Mesendoderm (in vitro differentiated cells): Measurements from ENCODE around the gene ENG.

Experiments used
- DNase-seq: peaks from one replicate; pipeline ENCODE4 v3.0.0; 2013
- H2AK5ac ChIP-seq: 2 replicates; pipeline ENCODE4 v1.6.1; 2013; ENCODE audit warnings: low read length, inconsistent platforms
- H2BK120ac ChIP-seq: 2 replicates; pipeline ENCODE4 v1.6.1; 2013; ENCODE audit warnings: low read depth, mild to moderate bottlenecking, low read length, moderate library complexity, mixed read lengths
- H2BK15ac ChIP-seq: replicated peaks from 2 replicates; pipeline ENCODE4 v1.6.1; 2013; ENCODE audit warnings: low read depth, mild to moderate bottlenecking, moderate library complexity
- H2BK5ac ChIP-seq: 2 replicates; pipeline ENCODE4 v1.6.1; 2013; ENCODE audit warnings: low read length, inconsistent platforms
- H3K18ac ChIP-seq: 2 replicates; pipeline ENCODE4 v1.6.1; 2013; ENCODE audit warnings: mild to moderate bottlenecking, low read length, mixed read lengths
- H3K23ac ChIP-seq: one replicate; pipeline ENCODE4 v1.6.1; 2013; ENCODE audit warnings: low read length
- H3K27ac ChIP-seq: 2 replicates; pipeline ENCODE4 v1.5.1; 2013; ENCODE audit warnings: low read depth, mild to moderate bottlenecking, inconsistent platforms, low read length, moderate library complexity
- H3K27me3 ChIP-seq: 2 replicates; pipeline ENCODE4 v1.6.1; 2013; ENCODE audit warnings: low read length, control low read depth, mild to moderate bottlenecking, inconsistent platforms; ENCODE audit not compliant: insufficient read depth, poor library complexity
- H3K36me3 ChIP-seq: 2 replicates; pipeline ENCODE4 v1.6.1; 2013; ENCODE audit warnings: low read length, inconsistent platforms; ENCODE audit not compliant: control insufficient read depth, insufficient read depth
- H3K4ac ChIP-seq: one replicate; pipeline ENCODE4 v1.6.1; 2013; ENCODE audit warnings: low read depth, mild to moderate bottlenecking, low read length, moderate library complexity
- H3K4me1 ChIP-seq: 2 replicates; pipeline ENCODE4 v1.6.1; 2013; ENCODE audit warnings: low read depth, low read length, inconsistent platforms; ENCODE audit not compliant: control insufficient read depth
- H3K4me2 ChIP-seq: 2 replicates; pipeline ENCODE4 v1.6.1; 2013; ENCODE audit warnings: low read length
- H3K4me3 ChIP-seq: 2 replicates; pipeline ENCODE4 v1.5.1; 2013; ENCODE audit warnings: mild to moderate bottlenecking, low read length
- H3K56ac ChIP-seq: one replicate; pipeline ENCODE4 v1.6.1; 2013; ENCODE audit warnings: low read length
- H3K79me1 ChIP-seq: 2 replicates; pipeline ENCODE4 v1.6.1; 2013; ENCODE audit warnings: low read length, inconsistent platforms
- H3K79me2 ChIP-seq: 2 replicates; pipeline ENCODE4 v1.6.1; 2013; ENCODE audit warnings: mild to moderate bottlenecking, low read length; ENCODE audit not compliant: control insufficient read depth, insufficient read depth
- H3K9ac ChIP-seq: 2 replicates; pipeline ENCODE4 v1.6.1; 2013; ENCODE audit warnings: low read length, inconsistent platforms
- H4K5ac ChIP-seq: one replicate; pipeline ENCODE4 v1.6.1; 2013; ENCODE audit warnings: low read length
- H4K8ac ChIP-seq: one replicate; pipeline ENCODE4 v1.6.1; 2013; ENCODE audit warnings: low read depth, mild to moderate bottlenecking, control low read depth, low read length, moderate library complexity
- WGBS: extraction: QIAGEN DNeasy Blood & Tissue Kit; methylation state at CpG from one replicate; pipeline ENCODE4 v1.1.7; 2013; ENCODE audit warnings: low lambda C conversion rate, missing lambda C conversion rate; ENCODE audit not compliant: insufficient coverage; ENCODE audit errors: extremely low coverage; 5-methylcytosine and 5-hydroxymethylcytosine counted together

ENG gene

DNA sequence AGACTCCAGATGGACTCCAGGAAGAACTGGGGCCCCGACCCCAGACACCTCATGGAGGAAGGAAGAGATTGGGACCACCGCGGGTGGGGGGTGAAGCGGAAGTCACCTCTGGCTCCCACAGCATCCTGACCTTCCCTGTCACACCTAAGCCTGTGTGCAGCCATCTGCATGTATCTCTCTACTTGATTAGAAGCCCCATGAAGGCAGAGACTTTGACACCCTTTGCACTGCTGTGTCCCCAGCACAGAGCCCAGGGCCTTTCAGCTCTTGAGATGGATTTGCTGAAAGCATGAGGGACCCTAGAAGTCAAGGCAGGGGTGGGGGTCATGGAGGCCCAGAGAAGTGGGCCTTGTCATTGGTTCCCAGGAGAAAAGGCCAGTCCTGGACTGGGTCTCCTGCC is 2.8 kb upstream of the ENG start:
- Histone ChIP-seq H3K79me1 (no peaks in the 10 kb centered on the region), H3K23ac (no peak overlapping the region), H3K18ac (no peak overlapping the region), H3K27me3 (no peaks in the 10 kb centered on the region), H2BK5ac (no peak overlapping the region), H3K9ac (no peak overlapping the region), H3K4me1 (peaks cover 3% of the 10 kb centered on the region), H3K4me2 (no peak overlapping the region), H2BK120ac (no peak overlapping the region), H3K56ac (no peak overlapping the region), H3K27ac (no peak overlapping the region), H3K4me3 (no peak overlapping the region), H3K36me3 (no peaks in the 10 kb centered on the region), H3K79me2 (no peaks in the 10 kb centered on the region), H3K4ac (no peak overlapping the region), H4K8ac (no peak overlapping the region), H2BK15ac (no peak overlapping the region), H2AK5ac (no peak overlapping the region), H4K5ac (no peak overlapping the region)
- WGBS = no CpG with 5 or more reads among the region's 4 CpGs
- DNase-seq = no peak

- Histone ChIP-seq H3K9ac (no peak overlapping the region), H3K27me3 (no peaks in the 10 kb centered on the region), H3K27ac (no peak overlapping the region), H3K4me2 (no peak overlapping the region), H3K23ac (no peak overlapping the region), H2BK15ac (no peak overlapping the region), H3K79me1 (no peaks in the 10 kb centered on the region), H4K8ac (no peak overlapping the region), H2BK120ac (no peak overlapping the region), H3K4me1 (peaks cover 3% of the 10 kb centered on the region), H3K36me3 (no peaks in the 10 kb centered on the region), H3K79me2 (no peaks in the 10 kb centered on the region), H4K5ac (no peak overlapping the region), H3K4ac (no peak overlapping the region), H3K18ac (no peak overlapping the region), H3K4me3 (no peak overlapping the region), H2BK5ac (no peak overlapping the region), H3K56ac (no peak overlapping the region), H2AK5ac (no peak overlapping the region)
- no CpG with 5 or more reads among the region's 8 CpGs for WGBS
- no peak for DNase-seq
Measured at GRCh38 chr9:127856729-127857116, 2.3 kb upstream of the ENG start.

DNA sequence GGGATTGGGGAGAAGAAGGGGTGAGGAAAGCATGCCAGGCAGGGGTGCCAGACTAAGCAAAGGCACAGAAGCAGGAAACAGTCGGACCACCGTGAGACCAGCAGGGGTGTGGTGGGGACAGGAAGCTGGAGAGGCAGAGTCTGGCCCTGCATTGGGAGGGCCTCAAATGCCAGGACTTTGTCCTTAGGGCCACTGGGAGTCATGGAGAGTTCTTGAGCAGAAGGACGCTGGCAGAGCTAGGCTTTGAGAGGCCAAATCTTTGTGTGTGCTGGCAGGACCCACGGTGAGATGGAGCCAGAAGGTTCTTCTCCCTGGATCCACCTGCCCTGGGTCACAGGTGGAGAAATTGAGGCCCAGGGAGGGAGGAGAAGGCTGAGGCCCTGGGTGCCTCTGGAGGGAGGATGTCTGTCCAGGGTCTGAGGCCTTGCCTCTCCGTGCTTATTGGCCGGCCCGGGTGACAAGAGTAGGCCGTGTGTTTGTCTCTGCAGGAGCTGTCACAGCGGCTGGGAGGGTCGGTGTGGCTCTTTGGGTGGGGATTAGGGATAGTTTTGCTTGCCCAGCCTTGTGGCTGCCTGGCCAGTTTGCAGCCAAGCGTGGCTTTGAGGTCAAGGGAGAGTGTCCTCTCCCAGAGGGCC is 1.8 kb upstream of the ENG start:
- Histone ChIP-seq H2AK5ac (peak overlapping the region; percentile 11), H3K23ac (no peak overlapping the region), H3K27ac (no peak overlapping the region), H3K56ac (peak overlapping the region; percentile 35), H3K9ac (no peak overlapping the region), H3K4me3 (no peak overlapping the region), H3K4me1 (peaks cover 3% of the 10 kb centered on the region), H3K79me2 (no peaks in the 10 kb centered on the region), H2BK120ac (no peak overlapping the region), H2BK15ac (no peak overlapping the region), H3K4me2 (no peak overlapping the region), H3K4ac (no peak overlapping the region), H3K27me3 (no peaks in the 10 kb centered on the region), H3K79me1 (no peaks in the 10 kb centered on the region), H3K36me3 (no peaks in the 10 kb centered on the region), H3K18ac (no peak overlapping the region), H4K8ac (no peak overlapping the region), H4K5ac (no peak overlapping the region), H2BK5ac (no peak overlapping the region)
- no CpG with 5 or more reads among the region's 11 CpGs for WGBS
- DNase-seq = peak; percentile 51

DNA sequence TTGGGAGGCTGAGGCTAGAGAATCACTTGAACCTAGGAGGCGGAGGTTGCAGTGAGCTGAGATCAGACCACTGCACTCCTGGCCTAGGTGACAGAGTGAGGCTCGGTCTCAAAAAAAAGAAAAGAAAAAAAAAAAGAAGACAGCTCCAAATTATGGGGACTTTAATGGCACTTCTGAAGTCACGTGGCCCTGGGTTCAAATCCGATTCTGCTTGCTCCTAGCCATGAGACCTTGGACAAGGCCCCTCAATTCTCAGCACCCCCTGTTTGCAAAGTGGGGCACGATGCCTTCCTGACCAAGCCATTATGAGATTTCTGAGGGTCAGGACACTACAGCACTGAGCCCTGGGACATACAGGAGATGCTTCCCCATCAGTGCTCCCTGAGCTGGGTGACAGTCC is 1.1 kb upstream of the ENG start:
- Histone ChIP-seq H3K23ac (no peak overlapping the region), H3K79me1 (no peaks in the 10 kb centered on the region), H3K4ac (no peak overlapping the region), H2BK120ac (no peak overlapping the region), H3K27ac (no peak overlapping the region), H2AK5ac (no peak overlapping the region), H3K4me1 (peaks cover 3% of the 10 kb centered on the region), H2BK15ac (no peak overlapping the region), H3K4me3 (no peak overlapping the region), H3K4me2 (no peak overlapping the region), H3K27me3 (no peaks in the 10 kb centered on the region), H3K9ac (no peak overlapping the region), H4K8ac (no peak overlapping the region), H3K18ac (no peak overlapping the region), H2BK5ac (peak overlapping the region; percentile 54), H3K36me3 (no peaks in the 10 kb centered on the region), H3K56ac (no peak overlapping the region), H4K5ac (no peak overlapping the region), H3K79me2 (no peaks in the 10 kb centered on the region)
- WGBS = no CpG with 5 or more reads among the region's 5 CpGs
- DNase-seq = no peak

GRCh38 chr9:127854960-127855359 is 502 bp upstream of the ENG start:
- Histone ChIP-seq H4K5ac (no peak overlapping the region), H3K79me1 (no peaks in the 10 kb centered on the region), H4K8ac (no peak overlapping the region), H3K4ac (no peak overlapping the region), H3K79me2 (no peaks in the 10 kb centered on the region), H3K36me3 (no peaks in the 10 kb centered on the region), H3K18ac (peak overlapping the region; percentile 29), H3K56ac (no peak overlapping the region), H2BK5ac (no peak overlapping the region), H3K9ac (no peak overlapping the region), H2BK120ac (no peak overlapping the region), H2AK5ac (no peak overlapping the region), H3K23ac (no peak overlapping the region), H3K27ac (no peak overlapping the region), H3K4me1 (peaks cover 3% of the 10 kb centered on the region), H3K4me3 (no peak overlapping the region), H3K27me3 (no peaks in the 10 kb centered on the region), H3K4me2 (no peak overlapping the region), H2BK15ac (no peak overlapping the region)
- no peak for DNase-seq
- no CpG with 5 or more reads among the region's 11 CpGs for WGBS
